Measurements from ENCODE around the gene EMC9.
A peak's percentile ranks its signal among the peaks of the same experiment; 100 is the strongest.

EMC9 gene

GRCh38 chr14:24147761-24148428 lies 6.5 kb upstream of the EMC9 start:
- DNase-seq: no peak

GRCh38 chr14:24146978-24147760 lies 5.8 kb upstream of the EMC9 start, which contains the start of gene RNF31:
Gene RNF31, plus strand, starts transcription at chr14:24147498. Its CDS starts 201 bp downstream, at chr14:24147699.
- peak; percentile 97 for DNase-seq

- peak; percentile 95 for DNase-seq
These were observed 5.1 kb upstream of the EMC9 start, which contains the start of gene PSME2 for GRCh38 chr14:24146453-24146977. Gene PSME2, minus strand, starts transcription at chr14:24146610. Its CDS starts 29 bp downstream, at chr14:24146581.

GRCh38 chr14:24145690-24146452 lies 4.5 kb upstream of the EMC9 start:
- DNase-seq: no peak

- DNase-seq: no peak
These were observed 3.8 kb upstream of the EMC9 start for GRCh38 chr14:24145219-24145618.

- no peak for DNase-seq
These were observed 3.1 kb upstream of the EMC9 start for GRCh38 chr14:24144451-24144850.

- no peak for DNase-seq
These were observed 2.1 kb upstream of the EMC9 start for GRCh38 chr14:24143511-24143910.

GRCh38 chr14:24139272-24139934 lies 2.0 kb downstream of the EMC9 start:
- no peak for DNase-seq

- no peak for DNase-seq
These were observed 2.8 kb downstream of the EMC9 start for GRCh38 chr14:24138396-24139271.

GRCh38 chr14:24137529-24138395 lies 3.6 kb downstream of the EMC9 start:
- no peak for DNase-seq

GRCh38 chr14:24136684-24137528 lies 4.5 kb downstream of the EMC9 start:
- no peak for DNase-seq

- peak; percentile 73 for DNase-seq
These were observed 5.3 kb downstream of the EMC9 start, which contains the start of gene PSME1 for GRCh38 chr14:24135834-24136683. Gene PSME1, plus strand, starts transcription at chr14:24136194. Its CDS starts 69 bp downstream, at chr14:24136263.

- DNase-seq: no peak
These were observed 5.9 kb downstream of the EMC9 start for GRCh38 chr14:24135584-24135833.

- no peak for DNase-seq
These were observed 7.7 kb downstream of the EMC9 start for GRCh38 chr14:24133735-24134134.

GRCh38 chr14:24132976-24133375 lies 8.4 kb downstream of the EMC9 start:
- no peak for DNase-seq

- peak; percentile 72 for DNase-seq
These were observed 9.2 kb downstream of the EMC9 start for GRCh38 chr14:24132061-24132685.

GRCh38 chr14:24131549-24131966 lies 9.8 kb downstream of the EMC9 start:
- no peak for DNase-seq

Data from NCI-H2029 treated with DMSO at 0.1 percent for 48 hours (cell line).